PFSK-1 (cell line): ENCODE results near the gene RHBDD1.

Experiments
- FOXP2 ChIP-seq: optimal IDR thresholded peaks from 2 replicates; pipeline ENCODE3; 2011; ENCODE audit warnings: borderline replicate concordance, control low read depth, inconsistent platforms; ENCODE audit not compliant: insufficient read depth; ENCODE audit errors: extremely low read length, extremely low read depth
- POLR2AphosphoS5 ChIP-seq: IDR thresholded peaks from 2 replicates; pipeline ENCODE4 v1.6.1; 2012; ENCODE audit warnings: low read depth, mild to moderate bottlenecking, control low read depth, low read length, moderate library complexity
- REST ChIP-seq, 2 experiments: IDR thresholded peaks; 2 replicates each; pipeline versions ENCODE4 v1.6.1 to v1.8.0; 2011 to 2012; ENCODE audit warnings: low read depth in 2 of 2, low read length in 2 of 2, control low read depth in 1 of 2, inconsistent platforms in 1 of 2, mild to moderate bottlenecking in 1 of 2, moderate library complexity in 1 of 2; ENCODE audit not compliant: insufficient read depth in 1 of 2
- SIN3A ChIP-seq: IDR thresholded peaks from 2 replicates; pipeline ENCODE4 v1.6.1; 2012; ENCODE audit warnings: mild to moderate bottlenecking, low read length, moderate library complexity, borderline replicate concordance; ENCODE audit not compliant: insufficient read depth
- TAF1 ChIP-seq: IDR thresholded peaks from 2 replicates; pipeline ENCODE4 v1.6.1; 2012; ENCODE audit warnings: low read length, control low read depth, borderline replicate concordance; ENCODE audit not compliant: insufficient read depth

The RHBDD1 gene

DNA sequence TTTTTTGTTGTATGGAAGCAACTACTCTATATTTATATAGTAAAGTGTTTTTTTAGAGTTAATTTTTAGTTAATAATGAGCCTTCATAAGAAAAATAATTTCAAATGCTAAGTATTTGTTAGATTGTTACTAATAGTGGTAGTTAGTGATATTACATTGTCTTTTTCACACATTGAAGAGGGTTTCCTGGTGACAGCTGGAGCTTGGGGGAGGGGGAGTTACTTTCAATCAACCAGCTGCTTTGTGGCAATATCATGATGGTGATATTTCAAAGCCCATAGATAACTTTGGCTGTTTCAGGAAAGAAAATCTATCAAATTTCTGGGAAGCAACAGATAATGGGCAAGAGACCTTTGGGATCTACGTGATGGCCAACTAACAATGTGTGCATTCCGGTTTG is 4.1 kb downstream of the RHBDD1 start:
- TF ChIP-seq SIN3A, result no peak
- no peak for TF ChIP-seq REST (IDR thresholded peaks at IDR 0.05; ENCODE audit: insufficient read depth in 1 of 2, low read depth in 2 of 2, low read length in 2 of 2)
- TF ChIP-seq POLR2AphosphoS5, result no peak
- TF ChIP-seq TAF1, result no peak
- no peak for TF ChIP-seq FOXP2

- TF ChIP-seq POLR2AphosphoS5, result no peak
Observed at GRCh38 chr2:226845386-226846116, 9.7 kb downstream of the RHBDD1 start.

DNA sequence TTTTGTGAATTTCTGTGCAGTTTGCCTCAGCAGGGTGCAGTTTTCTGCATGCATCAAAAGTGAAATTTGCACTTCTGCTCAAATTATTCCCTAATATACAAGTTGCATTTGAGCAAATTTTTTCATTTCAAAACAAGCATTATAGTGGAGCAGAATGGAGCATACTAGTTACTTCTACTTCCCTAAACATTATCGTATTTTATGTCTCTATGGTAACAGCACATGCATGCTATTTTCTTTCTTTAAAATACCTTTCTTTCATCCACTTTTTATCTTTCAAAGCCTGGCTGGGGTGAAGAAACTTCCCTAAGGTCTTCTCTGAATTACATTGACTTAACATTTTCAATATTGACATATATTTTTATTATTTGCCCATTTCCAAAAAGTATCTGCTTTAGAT is 11.2 kb downstream of the RHBDD1 start:
- TF ChIP-seq FOXP2 (no peak), TAF1 (no peak), REST (IDR thresholded peaks at IDR 0.05; ENCODE audit: insufficient read depth in 1 of 2, low read depth in 2 of 2, low read length in 2 of 2) (no peak), SIN3A (no peak), POLR2AphosphoS5 (no peak)

- TF ChIP-seq POLR2AphosphoS5 (no peak), SIN3A (no peak), TAF1 (no peak), REST (IDR thresholded peaks at IDR 0.05; ENCODE audit: insufficient read depth in 1 of 2, low read depth in 2 of 2, low read length in 2 of 2) (no peak), FOXP2 (no peak)
Observed at GRCh38 chr2:226847511-226847910, 11.7 kb downstream of the RHBDD1 start.

- no peak for TF ChIP-seq REST (IDR thresholded peaks at IDR 0.05; ENCODE audit: insufficient read depth in 1 of 2, low read depth in 2 of 2, low read length in 2 of 2)
- TF ChIP-seq TAF1, result no peak
- no peak for TF ChIP-seq SIN3A
- TF ChIP-seq FOXP2, result no peak
- TF ChIP-seq POLR2AphosphoS5, result no peak
Observed at GRCh38 chr2:226849349-226849748, 13.5 kb downstream of the RHBDD1 start.
